K562 (cell line): Measurements from ENCODE around the gene BTNL8. TPM values are rescaled to one million over a fixed set of nuclear protein-coding genes. Genes with fewer than 3 reads are reported as not detected.

Experiments
- ATF3 ChIP-seq, 2 experiments: fragments of 450-650 bp in 1 of 2; sonication (generic) in 1 of 2; formaldehyde crosslinking in 1 of 2; IDR thresholded peaks in 1 of 2; conservative IDR thresholded peaks in 1 of 2; 2 replicates each; pipeline versions ENCODE4 v1.6.1 to v1.8.1; 2016 to 2023; ENCODE audit warnings: mild to moderate bottlenecking in 2 of 2, moderate library complexity in 2 of 2, inconsistent platforms in 1 of 2, missing genetic modification reagents in 1 of 2
- CAMTA2 ChIP-seq: fragments of 250-450 bp; sonication (Bioruptor Pico); conservative IDR thresholded peaks from 2 replicates; pipeline ENCODE4 v1.5.1; 2022
- CBX1 ChIP-seq: sonication (generic); IDR thresholded peaks from 2 replicates; pipeline ENCODE4 v1.6.1; 2016; ENCODE audit warnings: antibody characterized with exemption, low read depth, mild to moderate bottlenecking
- CC2D1A ChIP-seq: fragments of 450-650 bp; IDR thresholded peaks from 2 replicates; pipeline ENCODE4 v1.6.1; 2017; ENCODE audit warnings: mild to moderate bottlenecking
- CEBPG ChIP-seq, 3 experiments: fragments of 200-800 bp in 1 of 3; sonication (Bioruptor generic) in 1 of 3; sonication (generic) in 1 of 3; formaldehyde crosslinking in 1 of 3; IDR thresholded peaks in 2 of 3; conservative IDR thresholded peaks in 1 of 3; 2 replicates each; pipeline versions ENCODE4 v1.6.1 to v1.8.0; 2016 to 2022; ENCODE audit warnings: missing compliant biosample characterization in 2 of 3, missing genetic modification characterization in 2 of 3, mild to moderate bottlenecking in 1 of 3, missing genetic modification reagents in 1 of 3
- CREM ChIP-seq: IDR thresholded peaks from 2 replicates; pipeline ENCODE4 v1.6.1; 2014; ENCODE audit warnings: antibody characterized with exemption, low read depth
- CTCF ChIP-seq, 3 experiments: IDR thresholded peaks in 2 of 3; conservative IDR thresholded peaks in 1 of 3; 2 replicates each; pipeline ENCODE4 v1.5.1; 2011 to 2012; ENCODE audit warnings: low read length in 3 of 3, mild to moderate bottlenecking in 3 of 3, control low read depth in 2 of 3, improper control_type of control experiment in 1 of 3, inconsistent platforms in 1 of 3, low read depth in 1 of 3, mixed read lengths in 1 of 3, moderate library complexity in 1 of 3; ENCODE audit not compliant: insufficient read depth in 2 of 3
- DNMT1 ChIP-seq: fragments of 450-650 bp; IDR thresholded peaks from 2 replicates; pipeline ENCODE4 v1.6.1; 2016; ENCODE audit warnings: antibody characterized with exemption, mild to moderate bottlenecking
- HNRNPH1 ChIP-seq: fragments of 200-400 bp; formaldehyde crosslinking; optimal IDR thresholded peaks from 2 replicates; pipeline ENCODE3; 2017; ENCODE audit warnings: low read depth, mild to moderate bottlenecking, low read length, moderate library complexity
- HOMEZ ChIP-seq: fragments of 250-450 bp; sonication (Bioruptor Pico); IDR thresholded peaks from 2 replicates; pipeline ENCODE4 v1.4.0; 2020; ENCODE audit warnings: mild to moderate bottlenecking, moderate library complexity
- JUNB ChIP-seq: fragments of 450-650 bp; formaldehyde crosslinking; conservative IDR thresholded peaks from 2 replicates; pipeline ENCODE4 v1.4.0; 2020; ENCODE audit warnings: mild to moderate bottlenecking
- KDM1A ChIP-seq, 2 experiments: fragments of 450-650 bp; IDR thresholded peaks; 2 replicates each; pipeline ENCODE4 v1.6.1; 2016; ENCODE audit warnings: mild to moderate bottlenecking in 2 of 2
- MYC ChIP-seq, 2 experiments: fragments of 250-450 bp in 1 of 2; sonication (Bioruptor Pico) in 1 of 2; IDR thresholded peaks; 2 replicates each; pipeline versions ENCODE4 v1.5.1 to v1.6.1; 2012 to 2021; ENCODE audit warnings: low read depth in 2 of 2, borderline replicate concordance in 1 of 2, improper control_type of control experiment in 1 of 2, low read length in 1 of 2, mild to moderate bottlenecking in 1 of 2, moderate library complexity in 1 of 2
- NONO ChIP-seq, 2 experiments: fragments of 200-400 bp in 1 of 2; fragments of 450-650 bp in 1 of 2; formaldehyde crosslinking in 1 of 2; IDR thresholded peaks; 2 replicates each; pipeline ENCODE4 v1.6.1; 2017; ENCODE audit warnings: low read depth in 2 of 2, mild to moderate bottlenecking in 2 of 2, moderate library complexity in 2 of 2, low read length in 1 of 2
- PCBP2 ChIP-seq: fragments of 200-400 bp; formaldehyde crosslinking; IDR thresholded peaks from 2 replicates; pipeline ENCODE4 v1.6.1; 2018; ENCODE audit warnings: low read length, low read depth, mild to moderate bottlenecking, moderate library complexity; ENCODE audit not compliant: poor library complexity, severe bottlenecking
- STAG1 ChIP-seq: sonication (generic); formaldehyde crosslinking; IDR thresholded peaks from 2 replicates; pipeline ENCODE4 v1.5.0; 2020; ENCODE audit warnings: missing genetic modification reagents, borderline replicate concordance
- TAF15 ChIP-seq: fragments of 200-400 bp; formaldehyde crosslinking; IDR thresholded peaks from 2 replicates; pipeline ENCODE4 v1.6.1; 2017; ENCODE audit warnings: mild to moderate bottlenecking, low read depth, low read length, moderate library complexity
- ZBTB12 ChIP-seq: fragments of 250-450 bp; sonication (Bioruptor Pico); IDR thresholded peaks from 2 replicates; pipeline ENCODE4 v1.4.0; 2020
- ZBTB34 ChIP-seq: fragments of 250-450 bp; sonication (Bioruptor Pico); IDR thresholded peaks from 2 replicates; pipeline ENCODE4 v1.8.0; 2021; ENCODE audit warnings: mild to moderate bottlenecking, moderate library complexity
- ZNF780A ChIP-seq: fragments of 250-450 bp; sonication (Bioruptor Pico); IDR thresholded peaks from 2 replicates; pipeline ENCODE4 v1.5.0; 2021; ENCODE audit warnings: mild to moderate bottlenecking
- polyA plus RNA-seq, 8 experiments: library from polyadenylated mRNA; depleted of rRNA in 4 of 8; stranded (reverse) in 5 of 8; unstranded in 3 of 8; fragments of >200 nt; fragmentation: Nextera tagmentation in 2 of 8; fragmentation: Illumina TruSeq in 1 of 8; extraction: Ambion mirVana in 2 of 8; extraction: Trizol in 1 of 8; gene quantifications; 2 replicates each; pipeline versions ENCODE4 v1.2.1 to v1.2.3, GENCODE V29; 2011 to 2014; ENCODE audit warnings: inconsistent platforms in 1 of 8, missing spikeins in 1 of 8
- total RNA-seq, 7 experiments: library from RNA; depleted of rRNA in 6 of 7; stranded (reverse); fragments of >200 nt in 6 of 7; fragmentation: Illumina TruSeq in 2 of 7; extraction: Trizol in 2 of 7; gene quantifications; 2 replicates each; pipeline versions ENCODE4 v1.2.1 to v1.2.3, GENCODE V29; 2011 to 2021; ENCODE audit warnings: low replicate concordance in 1 of 7

The BTNL8 gene
- total and polyA plus RNA-seq, 9 of the 15 experiments (the other 6 are each of a cell fraction or from before 2014, with no cell fraction given), result 0.04 to 0.18 (median 0.07) TPM; not detected in 6

GRCh38 chr5:180868960-180869359, 30.0 kb upstream of the BTNL8 start (continued):
- TF ChIP-seq CEBPG (CRISPR knock-in tag; IDR thresholded peaks at IDR 0.05), result no peak
- TF ChIP-seq CEBPG (tag; conservative IDR thresholded peaks at IDR 0.05 in 1 of 2, IDR thresholded peaks at IDR 0.05 in 1 of 2), result no peak
- TF ChIP-seq KDM1A (IDR thresholded peaks at IDR 0.05), result peak in 1 of 2 experiments; percentile 21; a peak in 1 of 4 replicates
- no peak for TF ChIP-seq HOMEZ (CRISPR knock-in tag)
- no peak for TF ChIP-seq TAF15
- no peak for TF ChIP-seq CAMTA2 (CRISPR knock-in tag)
- no peak for TF ChIP-seq CBX1
- no peak for TF ChIP-seq HNRNPH1
- TF ChIP-seq ATF3 (IDR thresholded peaks at IDR 0.05), result no peak
- TF ChIP-seq ATF3 (CRISPR knock-in tag; conservative IDR thresholded peaks at IDR 0.05), result no peak
- no peak for TF ChIP-seq ZNF780A (CRISPR knock-in tag)
- TF ChIP-seq NONO (IDR thresholded peaks at IDR 0.05; ENCODE audit: low read depth in 2 of 2, low read length in 1 of 2), result no peak
- no peak for TF ChIP-seq JUNB (CRISPR knock-in tag)
- no peak for TF ChIP-seq ZBTB12 (CRISPR knock-in tag)
- peak; percentile 50; the same call in 1 of the 2 replicates for TF ChIP-seq CC2D1A
- peak; percentile 86 to 94 (median 86) for TF ChIP-seq CTCF (IDR thresholded peaks at IDR 0.05 in 2 of 3, conservative IDR thresholded peaks at IDR 0.05 in 1 of 3; ENCODE audit: insufficient read depth in 2 of 3, low read depth in 1 of 3, low read length in 3 of 3)
- no peak for TF ChIP-seq CREM
- no peak for TF ChIP-seq PCBP2
- TF ChIP-seq DNMT1, result no peak
- no peak for TF ChIP-seq STAG1 (CRISPR knock-in tag)
- no peak for TF ChIP-seq ZBTB34 (CRISPR knock-in tag)
- TF ChIP-seq MYC (IDR thresholded peaks at IDR 0.05; ENCODE audit: low read depth, low read length), result peak; percentile 30; the same call in 1 of the 2 replicates
- TF ChIP-seq MYC (CRISPR knock-in tag; IDR thresholded peaks at IDR 0.05; ENCODE audit: borderline replicate concordance, low read depth), result no peak
